ENCODE data around the gene CHN1. TPM values are rescaled to one million over a fixed set of nuclear protein-coding genes. Genes with fewer than 3 reads are reported as not detected.

The CHN1 gene
- total and polyA plus RNA-seq, 2 donors = 3.1 to 5.0 TPM

- no peaks in the 10 kb centered on the region for H3K9me3 ChIP-seq (ENCODE audit: control insufficient read depth in 2 of 2, insufficient read depth in 1 of 2, low read length in 1 of 2)
- no peak for DNase-seq (ENCODE audit: low read depth in 6 of 9, low spot score in 9 of 9)
- WGBS = 98% methylated on average over 3 of the region's 3 CpGs
- H3K27me3 ChIP-seq (ENCODE audit: control insufficient read depth in 2 of 2, insufficient read depth in 1 of 2, low read length in 1 of 2) = no peaks in the 10 kb centered on the region
- no peak overlapping the region for H3K27ac ChIP-seq (ENCODE audit: low read depth in 1 of 2, low read length in 1 of 2)
- no peaks in the 10 kb centered on the region for H3K36me3 ChIP-seq (ENCODE audit: control insufficient read depth in 2 of 2, insufficient read depth in 2 of 2, low read length in 1 of 2)
- H3K4me1 ChIP-seq (ENCODE audit: control insufficient read depth in 2 of 2, insufficient read depth in 2 of 2, low read length in 2 of 2) = no peaks in the 10 kb centered on the region
- H3K4me3 ChIP-seq (ENCODE audit: low read length in 2 of 2) = no peak overlapping the region
Measured at GRCh38 chr2:175034716-175035115, 29.5 kb upstream of the CHN1 start.

- H3K4me1 ChIP-seq (ENCODE audit: control insufficient read depth in 2 of 2, insufficient read depth in 2 of 2, low read length in 2 of 2) = no peaks in the 10 kb centered on the region
- H3K36me3 ChIP-seq (ENCODE audit: control insufficient read depth in 2 of 2, insufficient read depth in 2 of 2, low read length in 1 of 2) = no peaks in the 10 kb centered on the region
- no peak overlapping the region for H3K27ac ChIP-seq (ENCODE audit: low read depth in 1 of 2, low read length in 1 of 2)
- no peaks in the 10 kb centered on the region for H3K27me3 ChIP-seq (ENCODE audit: control insufficient read depth in 2 of 2, insufficient read depth in 1 of 2, low read length in 1 of 2)
- no peaks in the 10 kb centered on the region for H3K9me3 ChIP-seq (ENCODE audit: control insufficient read depth in 2 of 2, insufficient read depth in 1 of 2, low read length in 1 of 2)
- WGBS = 94% methylated on average over 5 of the region's 5 CpGs
- DNase-seq (ENCODE audit: low read depth in 6 of 9, low spot score in 9 of 9) = peak in 4 of 9 donors; percentile 4 to 40 (median 18)
- no peak overlapping the region for H3K4me3 ChIP-seq (ENCODE audit: low read length in 2 of 2)
Measured at GRCh38 chr2:175030380-175031271, 25.4 kb upstream of the CHN1 start.

GRCh38 chr2:175027755-175028154, 22.6 kb upstream of the CHN1 start:
- 96% methylated on average over 3 of the region's 3 CpGs for WGBS
- Histone ChIP-seq H3K9me3 (ENCODE audit: control insufficient read depth in 2 of 2, insufficient read depth in 1 of 2, low read length in 1 of 2) (no peaks in the 10 kb centered on the region), H3K4me1 (ENCODE audit: control insufficient read depth in 2 of 2, insufficient read depth in 2 of 2, low read length in 2 of 2) (no peaks in the 10 kb centered on the region), H3K36me3 (ENCODE audit: control insufficient read depth in 2 of 2, insufficient read depth in 2 of 2, low read length in 1 of 2) (no peaks in the 10 kb centered on the region), H3K4me3 (ENCODE audit: low read length in 2 of 2) (no peak overlapping the region), H3K27ac (ENCODE audit: low read depth in 1 of 2, low read length in 1 of 2) (no peak overlapping the region), H3K27me3 (ENCODE audit: control insufficient read depth in 2 of 2, insufficient read depth in 1 of 2, low read length in 1 of 2) (no peaks in the 10 kb centered on the region)
- DNase-seq (ENCODE audit: low read depth in 6 of 9, low spot score in 9 of 9) = no peak

- WGBS = 92% methylated on average over 2 of the region's 2 CpGs
- H3K4me1 ChIP-seq (ENCODE audit: control insufficient read depth in 2 of 2, insufficient read depth in 2 of 2, low read length in 2 of 2) = no peaks in the 10 kb centered on the region
- H3K27me3 ChIP-seq (ENCODE audit: control insufficient read depth in 2 of 2, insufficient read depth in 1 of 2, low read length in 1 of 2) = no peaks in the 10 kb centered on the region
- no peak overlapping the region for H3K4me3 ChIP-seq (ENCODE audit: low read length in 2 of 2)
- H3K9me3 ChIP-seq (ENCODE audit: control insufficient read depth in 2 of 2, insufficient read depth in 1 of 2, low read length in 1 of 2) = no peaks in the 10 kb centered on the region
- no peak for DNase-seq (ENCODE audit: low read depth in 6 of 9, low spot score in 9 of 9)
- no peaks in the 10 kb centered on the region for H3K36me3 ChIP-seq (ENCODE audit: control insufficient read depth in 2 of 2, insufficient read depth in 2 of 2, low read length in 1 of 2)
- no peak overlapping the region for H3K27ac ChIP-seq (ENCODE audit: low read depth in 1 of 2, low read length in 1 of 2)
Measured at GRCh38 chr2:175026385-175026784, 21.2 kb upstream of the CHN1 start.

- H3K36me3 ChIP-seq (ENCODE audit: control insufficient read depth in 2 of 2, insufficient read depth in 2 of 2, low read length in 1 of 2) = no peaks in the 10 kb centered on the region
- no peak overlapping the region for H3K27ac ChIP-seq (ENCODE audit: low read depth in 1 of 2, low read length in 1 of 2)
- WGBS = 94% methylated on average over 1 of the region's 1 CpG
- H3K9me3 ChIP-seq (ENCODE audit: control insufficient read depth in 2 of 2, insufficient read depth in 1 of 2, low read length in 1 of 2) = no peaks in the 10 kb centered on the region
- no peaks in the 10 kb centered on the region for H3K4me1 ChIP-seq (ENCODE audit: control insufficient read depth in 2 of 2, insufficient read depth in 2 of 2, low read length in 2 of 2)
- no peak overlapping the region for H3K4me3 ChIP-seq (ENCODE audit: low read length in 2 of 2)
- DNase-seq (ENCODE audit: low read depth in 6 of 9, low spot score in 9 of 9) = no peak
- H3K27me3 ChIP-seq (ENCODE audit: control insufficient read depth in 2 of 2, insufficient read depth in 1 of 2, low read length in 1 of 2) = no peaks in the 10 kb centered on the region
Measured at GRCh38 chr2:175025946-175026345, 20.8 kb upstream of the CHN1 start.

- 95% methylated on average over 3 of the region's 3 CpGs for whole genome bisulfite sequencing
- H3K9me3 ChIP-seq (ENCODE audit: control insufficient read depth in 2 of 2, insufficient read depth in 1 of 2, low read length in 1 of 2) = no peaks in the 10 kb centered on the region
- H3K27ac ChIP-seq (ENCODE audit: low read depth in 1 of 2, low read length in 1 of 2) = no peak overlapping the region
Measured at GRCh38 chr2:175025233-175025632, 20.1 kb upstream of the CHN1 start.

GRCh38 chr2:175022923-175023322, 17.7 kb upstream of the CHN1 start:
- H3K27me3 ChIP-seq (ENCODE audit: control insufficient read depth in 2 of 2, insufficient read depth in 1 of 2, low read length in 1 of 2) = no peaks in the 10 kb centered on the region
- H3K4me3 ChIP-seq (ENCODE audit: low read length in 2 of 2) = no peak overlapping the region
- H3K4me1 ChIP-seq (ENCODE audit: control insufficient read depth in 2 of 2, insufficient read depth in 2 of 2, low read length in 2 of 2) = no peaks in the 10 kb centered on the region
- no peak for DNase-seq (ENCODE audit: low read depth in 6 of 9, low spot score in 9 of 9)
- no peaks in the 10 kb centered on the region for H3K9me3 ChIP-seq (ENCODE audit: control insufficient read depth in 2 of 2, insufficient read depth in 1 of 2, low read length in 1 of 2)
- no peak overlapping the region for H3K27ac ChIP-seq (ENCODE audit: low read depth in 1 of 2, low read length in 1 of 2)
- H3K36me3 ChIP-seq (ENCODE audit: control insufficient read depth in 2 of 2, insufficient read depth in 2 of 2, low read length in 1 of 2) = no peaks in the 10 kb centered on the region
- 96% methylated on average over 3 of the region's 3 CpGs for WGBS

More at GRCh38 chr2:175025233-175025632, 20.1 kb upstream of the CHN1 start:
- Histone ChIP-seq H3K27me3 (ENCODE audit: control insufficient read depth in 2 of 2, insufficient read depth in 1 of 2, low read length in 1 of 2) (no peaks in the 10 kb centered on the region), H3K4me1 (ENCODE audit: control insufficient read depth in 2 of 2, insufficient read depth in 2 of 2, low read length in 2 of 2) (no peaks in the 10 kb centered on the region), H3K36me3 (ENCODE audit: control insufficient read depth in 2 of 2, insufficient read depth in 2 of 2, low read length in 1 of 2) (no peaks in the 10 kb centered on the region), H3K4me3 (ENCODE audit: low read length in 2 of 2) (no peak overlapping the region)
- no peak for DNase-seq (ENCODE audit: low read depth in 6 of 9, low spot score in 9 of 9)

GRCh38 chr2:175019566-175020327, 14.6 kb upstream of the CHN1 start:
- WGBS = 95% methylated on average over 2 of the region's 2 CpGs
- no peak for DNase-seq (ENCODE audit: low read depth in 6 of 9, low spot score in 9 of 9)

More at GRCh38 chr2:175019566-175020327, 14.6 kb upstream of the CHN1 start:
- H3K36me3 ChIP-seq (ENCODE audit: control insufficient read depth in 2 of 2, insufficient read depth in 2 of 2, low read length in 1 of 2) = no peaks in the 10 kb centered on the region
- no peaks in the 10 kb centered on the region for H3K27me3 ChIP-seq (ENCODE audit: control insufficient read depth in 2 of 2, insufficient read depth in 1 of 2, low read length in 1 of 2)
- no peak overlapping the region for H3K4me3 ChIP-seq (ENCODE audit: low read length in 2 of 2)
- no peaks in the 10 kb centered on the region for H3K9me3 ChIP-seq (ENCODE audit: control insufficient read depth in 2 of 2, insufficient read depth in 1 of 2, low read length in 1 of 2)
- no peaks in the 10 kb centered on the region for H3K4me1 ChIP-seq (ENCODE audit: control insufficient read depth in 2 of 2, insufficient read depth in 2 of 2, low read length in 2 of 2)
- no peak overlapping the region for H3K27ac ChIP-seq (ENCODE audit: low read depth in 1 of 2, low read length in 1 of 2)

All from thymus (tissue), 11 donors.